ENCODE results near the gene MTHFSD.

Gene MTHFSD

GRCh38 chr16:86527366-86527765 lies 27.7 kb downstream of the MTHFSD start:
- H3K4me1 Mint-ChIP-seq (ENCODE audit: low read depth): no peaks in the 10 kb centered on the region
- no peak overlapping the region for H3K27ac Mint-ChIP-seq
- peaks cover 40% of the 10 kb centered on the region for H3K36me3 Mint-ChIP-seq (ENCODE audit: low read depth)
- H3K9me3 Mint-ChIP-seq: no peaks in the 10 kb centered on the region
- no peak overlapping the region for H3K4me3 Mint-ChIP-seq
- peaks cover 8% of the 10 kb centered on the region for H3K27me3 Mint-ChIP-seq
- intact Hi-C loops (cut with micrococcal nuclease): no loop called here

GRCh38 chr16:86525696-86526095 lies 29.3 kb downstream of the MTHFSD start:
- H3K27ac Mint-ChIP-seq: no peak overlapping the region
- H3K9me3 Mint-ChIP-seq: no peaks in the 10 kb centered on the region
- H3K36me3 Mint-ChIP-seq (ENCODE audit: low read depth): peaks cover 24% of the 10 kb centered on the region
- H3K27me3 Mint-ChIP-seq: peaks cover 19% of the 10 kb centered on the region
- H3K4me3 Mint-ChIP-seq: no peak overlapping the region
- intact Hi-C loops (cut with micrococcal nuclease): no loop called here
- H3K4me1 Mint-ChIP-seq (ENCODE audit: low read depth): no peaks in the 10 kb centered on the region

GRCh38 chr16:86524029-86524428 lies 31.0 kb downstream of the MTHFSD start:
- no peak overlapping the region for H3K27ac Mint-ChIP-seq
- H3K4me3 Mint-ChIP-seq: no peak overlapping the region
- peaks cover 9% of the 10 kb centered on the region for H3K36me3 Mint-ChIP-seq (ENCODE audit: low read depth)
- intact Hi-C loops (cut with micrococcal nuclease): no loop called here
- H3K27me3 Mint-ChIP-seq: peaks cover 31% of the 10 kb centered on the region
- no peaks in the 10 kb centered on the region for H3K9me3 Mint-ChIP-seq
- H3K4me1 Mint-ChIP-seq (ENCODE audit: low read depth): peaks cover 7% of the 10 kb centered on the region

- intact Hi-C loops (cut with micrococcal nuclease): no loop called here
- Mint-ChIP-seq H3K27me3 (peaks cover 39% of the 10 kb centered on the region), H3K27ac (no peak overlapping the region), H3K4me1 (ENCODE audit: low read depth) (peaks cover 7% of the 10 kb centered on the region), H3K36me3 (ENCODE audit: low read depth) (peaks cover 1% of the 10 kb centered on the region), H3K9me3 (no peaks in the 10 kb centered on the region), H3K4me3 (no peak overlapping the region)
These were observed 31.8 kb downstream of the MTHFSD start for GRCh38 chr16:86523166-86523740.

- Mint-ChIP-seq H3K4me3 (no peak overlapping the region), H3K27me3 (peaks cover 45% of the 10 kb centered on the region), H3K9me3 (no peaks in the 10 kb centered on the region), H3K4me1 (ENCODE audit: low read depth) (peaks cover 7% of the 10 kb centered on the region), H3K27ac (no peak overlapping the region), H3K36me3 (ENCODE audit: low read depth) (no peaks in the 10 kb centered on the region)
- intact Hi-C loops (cut with micrococcal nuclease): no loop called here
These were observed 32.4 kb downstream of the MTHFSD start for GRCh38 chr16:86522634-86523033.

- Mint-ChIP-seq H3K9me3 (no peaks in the 10 kb centered on the region), H3K4me1 (ENCODE audit: low read depth) (peaks cover 7% of the 10 kb centered on the region), H3K27me3 (peaks cover 56% of the 10 kb centered on the region), H3K36me3 (ENCODE audit: low read depth) (no peaks in the 10 kb centered on the region), H3K27ac (no peak overlapping the region), H3K4me3 (no peak overlapping the region)
- intact Hi-C loops (cut with micrococcal nuclease): no loop called here
These were observed 33.5 kb downstream of the MTHFSD start for GRCh38 chr16:86521236-86522197.

- Mint-ChIP-seq H3K4me3 (no peak overlapping the region), H3K9me3 (no peaks in the 10 kb centered on the region), H3K27ac (no peak overlapping the region), H3K4me1 (ENCODE audit: low read depth) (peaks cover 7% of the 10 kb centered on the region), H3K27me3 (peaks cover 66% of the 10 kb centered on the region), H3K36me3 (ENCODE audit: low read depth) (no peaks in the 10 kb centered on the region)
- intact Hi-C loops (cut with micrococcal nuclease): no loop called here
These were observed 34.5 kb downstream of the MTHFSD start for GRCh38 chr16:86520317-86521210.

- Mint-ChIP-seq H3K4me3 (peak overlapping the region; percentile 21), H3K9me3 (no peaks in the 10 kb centered on the region), H3K4me1 (ENCODE audit: low read depth) (peaks cover 7% of the 10 kb centered on the region), H3K27me3 (peaks cover 74% of the 10 kb centered on the region), H3K27ac (no peak overlapping the region), H3K36me3 (ENCODE audit: low read depth) (no peaks in the 10 kb centered on the region)
- intact Hi-C loops (cut with micrococcal nuclease): loop anchor here (2.0 to 5.0 kb wide), 3 partner anchors 177 to 702 kb away; no protein-coding TSS in a partner anchor
These were observed 35.3 kb downstream of the MTHFSD start for GRCh38 chr16:86519649-86520316.

GRCh38 chr16:86519007-86519648 lies 35.9 kb downstream of the MTHFSD start:
- intact Hi-C loops (cut with micrococcal nuclease): loop anchor here (2.0 to 5.0 kb wide), 3 partner anchors 177 to 702 kb away; no protein-coding TSS in a partner anchor
- Mint-ChIP-seq H3K4me3 (no peak overlapping the region), H3K9me3 (no peaks in the 10 kb centered on the region), H3K4me1 (ENCODE audit: low read depth) (peaks cover 7% of the 10 kb centered on the region), H3K36me3 (ENCODE audit: low read depth) (no peaks in the 10 kb centered on the region), H3K27ac (no peak overlapping the region), H3K27me3 (peaks cover 75% of the 10 kb centered on the region)

GRCh38 chr16:86517652-86518258 lies 37.3 kb downstream of the MTHFSD start:
- H3K27ac Mint-ChIP-seq: no peak overlapping the region
- no peaks in the 10 kb centered on the region for H3K36me3 Mint-ChIP-seq (ENCODE audit: low read depth)
- intact Hi-C loops (cut with micrococcal nuclease): loop anchor here (2.0 to 5.0 kb wide), 3 partner anchors 175 to 700 kb away; no protein-coding TSS in a partner anchor
- H3K4me3 Mint-ChIP-seq: no peak overlapping the region
- H3K27me3 Mint-ChIP-seq: peaks cover 83% of the 10 kb centered on the region
- H3K9me3 Mint-ChIP-seq: no peaks in the 10 kb centered on the region
- H3K4me1 Mint-ChIP-seq (ENCODE audit: low read depth): peaks cover 12% of the 10 kb centered on the region

GRCh38 chr16:86517033-86517432 lies 38.0 kb downstream of the MTHFSD start:
- Mint-ChIP-seq H3K4me1 (ENCODE audit: low read depth) (peaks cover 12% of the 10 kb centered on the region), H3K36me3 (ENCODE audit: low read depth) (no peaks in the 10 kb centered on the region), H3K9me3 (no peaks in the 10 kb centered on the region), H3K27me3 (peaks cover 87% of the 10 kb centered on the region), H3K27ac (no peak overlapping the region), H3K4me3 (no peak overlapping the region)
- intact Hi-C loops (cut with micrococcal nuclease): loop anchor here (5.0 kb wide), 2 partner anchors 175 to 700 kb away; no protein-coding TSS in a partner anchor

- H3K4me1 Mint-ChIP-seq (ENCODE audit: low read depth): peaks cover 12% of the 10 kb centered on the region
- H3K36me3 Mint-ChIP-seq (ENCODE audit: low read depth): no peaks in the 10 kb centered on the region
- intact Hi-C loops (cut with micrococcal nuclease): loop anchor here (5.0 kb wide), 2 partner anchors 174 to 699 kb away; no protein-coding TSS in a partner anchor
- no peak overlapping the region for H3K4me3 Mint-ChIP-seq
- H3K9me3 Mint-ChIP-seq: no peaks in the 10 kb centered on the region
- H3K27ac Mint-ChIP-seq: no peak overlapping the region
- H3K27me3 Mint-ChIP-seq: peaks cover 91% of the 10 kb centered on the region
These were observed 38.4 kb downstream of the MTHFSD start for GRCh38 chr16:86516623-86517003.
